Tibial nerve (tissue), 4 donors: Measurements from ENCODE around the gene RB1. TPM values are rescaled to one million over a fixed set of nuclear protein-coding genes. Genes with fewer than 3 reads are reported as not detected.
"Not testable (repeated sequence)": the region's sequence is repeated elsewhere in the genome, so short reads cannot be mapped to it uniquely, and the experiment has no call there.

ENCODE experiments used
- DNase-seq, 2 donors: peaks; one replicate each; pipeline ENCODE4 v3.0.0-alpha.2; 2019; ENCODE audit warnings: low spot score in 2 of 2
- H3K27ac ChIP-seq, 4 donors: fragments of 200-600 bp; sonication (generic) in 3 of 4; one replicate each; pipeline ENCODE4 v1.5.1; 2017 to 2019; ENCODE audit warnings: mild to moderate bottlenecking in 1 of 4
- H3K27me3 ChIP-seq, 2 donors: fragments of 200-600 bp; sonication (generic) in 1 of 2; one replicate each; pipeline versions ENCODE4 v1.5.1 to v1.6.0; 2017 to 2019
- H3K36me3 ChIP-seq, 3 donors: fragments of 200-600 bp; sonication (generic); one replicate each; pipeline ENCODE4 v1.5.1; 2018 to 2019
- H3K4me1 ChIP-seq, 4 donors: fragments of 200-600 bp; sonication (generic) in 3 of 4; one replicate each; pipeline ENCODE4 v1.5.1; 2017 to 2019
- H3K4me3 ChIP-seq, 4 donors: fragments of 200-600 bp; sonication (generic) in 3 of 4; one replicate each; pipeline ENCODE4 v1.5.1; 2017 to 2019; ENCODE audit warnings: mild to moderate bottlenecking in 1 of 4, moderate library complexity in 1 of 4
- H3K9me3 ChIP-seq, 4 donors: fragments of 200-600 bp; sonication (generic) in 3 of 4; one replicate each; pipeline ENCODE4 v1.5.1; 2017 to 2019
- CTCF ChIP-seq, 5 experiments: fragments of 200-600 bp in 3 of 5; fragments of 450-650 bp in 2 of 5; sonication (generic) in 3 of 5; IDR thresholded peaks; one replicate each; pipeline ENCODE4 v1.5.1; 2016 to 2019; ENCODE audit warnings: antibody characterized with exemption in 5 of 5, mild to moderate bottlenecking in 3 of 5, moderate library complexity in 2 of 5
- EP300 ChIP-seq, 2 donors: sonication (generic); formaldehyde crosslinking; IDR thresholded peaks; one replicate each; pipeline ENCODE4 v1.6.1; 2017; ENCODE audit warnings: antibody characterized with exemption in 2 of 2, mild to moderate bottlenecking in 1 of 2
- POLR2A ChIP-seq, 2 donors: fragments of 450-650 bp; IDR thresholded peaks; one replicate each; pipeline ENCODE4 v1.6.1; 2017; ENCODE audit warnings: antibody characterized with exemption in 2 of 2, mild to moderate bottlenecking in 2 of 2, moderate library complexity in 2 of 2
- WGBS, 2 donors: methylation state at CpG; one replicate each; pipeline ENCODE4 v1.1.5; 2018; 5-methylcytosine and 5-hydroxymethylcytosine counted together
- total RNA-seq, 4 donors: library from RNA; depleted of rRNA; stranded (reverse); fragments of >200 nt; gene quantifications; one replicate each; pipeline ENCODE4 v1.1.0, GENCODE V29; 2016

The RB1 gene
- total RNA-seq, 4 donors from 2014 or later: 31.0 to 59.7 (median 45.1) TPM

GRCh38 chr13:48320891-48321510 is 17.4 kb downstream of the RB1 start:
- DNase-seq: no peak
- Histone ChIP-seq H3K9me3 (peaks cover 0 to 40% (median 5%) of the 10 kb centered on the region in 4 donors), H3K27me3 (no peaks in the 10 kb centered on the region), H3K36me3 (peaks cover 0 to 54% (median 3%) of the 10 kb centered on the region in 3 donors), H3K4me1 (peaks cover 0 to 10% (median 0%) of the 10 kb centered on the region in 4 donors), H3K4me3 (peak overlapping the region in 2 of 4 donors; percentile 20 to 39), H3K27ac (no peak overlapping the region)
- 57 to 71% methylated on average over 35 of the region's 35 CpGs for WGBS, 2 donors
- no peak for TF ChIP-seq POLR2A (IDR thresholded peaks at IDR 0.05)

- H3K27ac ChIP-seq: no peak overlapping the region
- peaks cover 0 to 44% (median 3%) of the 10 kb centered on the region in 3 donors for H3K36me3 ChIP-seq
- H3K4me1 ChIP-seq: peaks cover 0 to 4% (median 0%) of the 10 kb centered on the region in 4 donors
- H3K9me3 ChIP-seq: peaks cover 0 to 40% (median 5%) of the 10 kb centered on the region in 4 donors
- H3K27me3 ChIP-seq: no peaks in the 10 kb centered on the region
- DNase-seq: no peak
- no peak overlapping the region for H3K4me3 ChIP-seq
- TF ChIP-seq EP300 (IDR thresholded peaks at IDR 0.05) (no peak), POLR2A (IDR thresholded peaks at IDR 0.05) (no peak), CTCF (IDR thresholded peaks at IDR 0.05) (no peak)
Measured at GRCh38 chr13:48322294-48322693, 18.7 kb downstream of the RB1 start.

GRCh38 chr13:48333976-48334375 is 30.4 kb downstream of the RB1 start:
- Histone ChIP-seq H3K36me3 (peaks cover 0 to 6% (median 0%) of the 10 kb centered on the region in 3 donors), H3K4me1 (peaks cover 0 to 21% (median 0%) of the 10 kb centered on the region in 4 donors), H3K9me3 (peaks cover 0 to 9% (median 0%) of the 10 kb centered on the region in 4 donors), H3K4me3 (no peak overlapping the region), H3K27ac (no peak overlapping the region), H3K27me3 (no peaks in the 10 kb centered on the region)
- DNase-seq: no peak
- TF ChIP-seq CTCF (IDR thresholded peaks at IDR 0.05) (no peak), POLR2A (IDR thresholded peaks at IDR 0.05) (no peak), EP300 (IDR thresholded peaks at IDR 0.05) (no peak)
- 78 to 92% methylated on average over 1 of the region's 1 CpG for WGBS, 2 donors

GRCh38 chr13:48334534-48335127 is 31.1 kb downstream of the RB1 start:
- H3K27me3 ChIP-seq: no peaks in the 10 kb centered on the region
- H3K9me3 ChIP-seq: peaks cover 0 to 14% (median 0%) of the 10 kb centered on the region in 4 donors
- 68 to 74% methylated on average over 4 of the region's 4 CpGs for WGBS, 2 donors
- peaks cover 0 to 13% (median 0%) of the 10 kb centered on the region in 3 donors for H3K36me3 ChIP-seq
- H3K27ac ChIP-seq: no peak overlapping the region
- DNase-seq: no peak
- H3K4me1 ChIP-seq: peaks cover 0 to 21% (median 0%) of the 10 kb centered on the region in 4 donors
- no peak for TF ChIP-seq POLR2A (IDR thresholded peaks at IDR 0.05)
- TF ChIP-seq CTCF (IDR thresholded peaks at IDR 0.05): peak; percentile 45 to 70 (median 47)
- no peak overlapping the region for H3K4me3 ChIP-seq

- H3K4me3 ChIP-seq, DNase-seq, H3K27ac ChIP-seq, H3K27me3 ChIP-seq: not testable (repeated sequence)
- peaks cover 0 to 22% (median 0%) of the 10 kb centered on the region in 3 donors for H3K36me3 ChIP-seq
- H3K4me1 ChIP-seq: peaks cover 0 to 16% (median 0%) of the 10 kb centered on the region in 4 donors
- peaks cover 0 to 21% (median 0%) of the 10 kb centered on the region in 4 donors for H3K9me3 ChIP-seq
- 96 to 99% methylated on average over 10 of the region's 11 CpGs for WGBS, 2 donors
Measured at GRCh38 chr13:48339198-48339597, 35.6 kb downstream of the RB1 start.

GRCh38 chr13:48344264-48344663 is 40.7 kb downstream of the RB1 start:
- Histone ChIP-seq H3K27me3 (no peaks in the 10 kb centered on the region), H3K36me3 (peaks cover 0 to 42% (median 0%) of the 10 kb centered on the region in 3 donors), H3K4me3 (no peak overlapping the region), H3K27ac (no peak overlapping the region), H3K4me1 (no peaks in the 10 kb centered on the region), H3K9me3 (peaks cover 0 to 10% (median 0%) of the 10 kb centered on the region in 4 donors)
- DNase-seq: no peak
- 86 to 88% methylated on average over 2 of the region's 2 CpGs for WGBS, 2 donors
- TF ChIP-seq EP300 (IDR thresholded peaks at IDR 0.05) (no peak), POLR2A (IDR thresholded peaks at IDR 0.05) (no peak), CTCF (IDR thresholded peaks at IDR 0.05) (no peak)
